GM21619 (cell line): ENCODE measurements around the gene PADI2.

Experiments used
- ATAC-seq: cut with Tn5 transposase; IDR thresholded peaks from one replicate; pipeline ENCODE4 v1.9.1; 2021; ENCODE audit not compliant: unreplicated experiment

Gene PADI2

DNA sequence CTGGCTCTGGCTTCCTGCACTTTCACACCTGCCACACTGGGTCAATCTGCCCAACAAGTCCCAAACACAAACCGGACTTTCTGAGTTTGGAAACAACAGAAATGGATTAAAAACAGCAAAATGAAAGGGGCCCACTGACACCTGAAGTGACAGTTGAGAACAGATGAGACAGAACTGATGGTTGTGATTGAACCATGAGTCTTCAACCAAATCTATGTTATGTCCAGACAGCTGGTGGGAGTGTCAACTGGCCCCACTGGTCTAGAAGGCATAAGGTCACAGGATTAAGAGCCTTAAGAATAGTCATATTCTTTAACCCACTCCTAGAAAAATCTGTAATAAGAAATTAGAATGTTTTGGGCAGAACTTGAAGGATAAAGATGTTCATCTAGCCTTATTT lies 94.5 kb downstream of the PADI2 start:
- ATAC-seq, result no peak

DNA sequence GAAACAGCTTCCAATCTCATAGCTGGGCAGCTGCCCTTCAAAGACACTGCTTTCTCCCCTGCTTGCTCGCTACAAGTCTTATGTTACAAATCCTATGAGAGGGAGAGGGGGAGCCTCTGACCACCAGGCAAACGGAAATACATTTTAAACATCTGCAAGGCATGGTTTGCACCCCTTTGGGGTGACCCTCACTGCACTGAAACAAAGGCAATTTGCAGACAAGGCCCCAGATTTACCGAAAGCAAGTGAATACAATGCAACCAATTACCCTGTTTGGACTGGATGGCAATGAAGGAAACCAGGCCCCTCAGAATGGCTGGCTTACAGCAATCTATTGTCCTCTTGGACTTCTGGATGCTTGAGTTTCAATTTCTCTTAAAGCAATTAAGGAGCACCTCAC lies 95.7 kb downstream of the PADI2 start:
- no peak for ATAC-seq

DNA sequence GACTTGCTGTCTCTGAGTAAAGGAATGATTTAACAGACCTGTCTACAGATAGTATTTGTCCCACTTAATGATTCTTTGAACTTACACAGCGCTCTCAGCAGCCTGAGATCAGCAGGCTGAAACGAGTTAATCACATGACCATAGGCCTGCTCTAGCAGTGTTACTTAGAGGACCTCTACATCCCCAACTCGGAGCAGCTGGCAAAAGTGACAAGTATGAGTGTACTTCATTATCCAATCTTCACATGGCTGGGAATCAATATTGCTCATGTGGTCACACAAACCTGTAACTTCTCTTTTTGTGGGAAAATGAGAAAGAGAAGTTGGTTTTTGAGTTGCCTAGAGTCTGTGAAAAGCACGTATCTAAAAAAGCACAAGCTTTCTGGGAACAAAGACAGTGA lies 96.1 kb downstream of the PADI2 start:
- no peak for ATAC-seq

DNA sequence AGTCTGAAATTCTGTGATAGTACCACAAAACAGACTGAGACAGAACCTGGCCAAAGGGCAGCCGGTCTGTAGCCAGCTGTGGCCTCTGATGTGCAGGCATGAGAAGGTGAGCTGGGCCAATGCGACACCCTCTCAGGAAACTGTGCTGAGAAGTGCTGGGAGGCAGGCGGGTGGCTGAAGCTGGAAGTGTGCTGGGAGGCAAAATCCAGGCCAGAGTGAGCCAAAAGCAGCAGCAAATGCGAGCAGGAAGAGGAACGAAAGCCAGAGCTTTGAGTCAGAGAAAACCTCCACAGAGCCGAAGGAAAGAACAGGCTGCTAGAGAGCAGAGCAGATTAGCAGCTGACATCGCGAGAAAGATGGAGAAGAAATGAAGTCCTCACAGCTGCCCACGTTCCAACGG lies 97.4 kb downstream of the PADI2 start:
- no peak for ATAC-seq

DNA sequence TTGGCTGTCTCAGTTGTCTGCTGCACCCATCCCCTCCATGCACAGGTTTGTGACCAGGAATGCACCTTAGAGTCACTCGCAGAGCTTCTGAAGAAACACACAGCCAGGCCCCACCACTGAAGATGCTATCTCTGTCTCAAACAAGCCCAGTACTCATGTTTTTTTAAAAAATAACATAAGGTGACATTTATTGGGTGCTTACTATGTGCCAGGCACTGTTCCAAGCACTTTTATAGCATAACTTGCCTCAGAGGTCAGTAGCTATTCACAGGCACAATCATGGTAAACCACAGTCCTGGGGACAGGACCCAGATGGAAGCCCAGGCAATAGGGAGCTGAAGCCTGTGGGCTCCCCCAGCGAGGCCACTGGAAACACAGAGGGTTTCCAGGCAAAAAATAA lies 98.7 kb downstream of the PADI2 start:
- no peak for ATAC-seq

DNA sequence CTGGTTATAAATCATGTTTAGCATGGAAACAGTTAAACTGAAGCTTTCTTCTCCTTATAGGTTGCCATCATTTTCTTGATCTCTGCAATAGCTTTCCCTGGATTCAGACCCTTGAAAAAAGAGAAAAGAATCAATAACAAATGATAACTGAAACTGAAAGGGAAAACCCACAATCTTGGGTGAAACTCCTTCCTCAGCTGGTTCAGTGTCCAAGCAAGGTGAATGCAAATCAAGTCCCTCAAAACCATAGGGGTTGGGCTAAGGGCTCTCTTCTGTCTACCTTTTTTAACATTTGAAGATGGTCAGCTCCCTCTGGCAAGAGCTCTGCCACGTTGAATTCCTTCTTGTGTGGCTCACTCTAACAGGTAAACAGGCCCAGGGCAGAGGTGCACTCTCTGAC lies 100.4 kb downstream of the PADI2 start:
- ATAC-seq, result no peak

DNA sequence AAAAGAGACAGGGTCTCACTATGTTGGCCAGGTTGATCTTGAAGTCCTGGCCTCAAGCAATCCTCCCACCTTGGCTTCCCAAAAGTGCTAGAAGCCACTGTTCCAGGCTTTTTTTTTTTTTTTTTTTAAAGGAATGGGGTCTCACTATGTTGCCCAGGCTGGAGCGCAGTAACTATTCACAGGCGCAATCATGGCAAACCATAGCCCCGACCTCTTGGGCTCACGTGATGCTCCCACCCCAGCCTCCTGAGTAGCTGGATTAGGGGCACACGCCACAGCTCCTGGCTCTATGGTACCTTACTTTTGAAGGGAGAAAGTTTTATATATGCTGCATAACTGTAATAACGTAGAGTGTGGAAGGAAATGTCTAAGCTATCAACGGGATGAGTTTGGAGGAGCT lies 101.8 kb downstream of the PADI2 start:
- no peak for ATAC-seq
